Measurements from ENCODE around the gene MFAP3. TPM values are rescaled to one million over a fixed set of nuclear protein-coding genes. Genes with fewer than 3 reads are reported as not detected.
"Not testable (repeated sequence)": the region's sequence is repeated elsewhere in the genome, so short reads cannot be mapped to it uniquely, and the experiment has no call there.

Gene MFAP3
- polyA plus RNA-seq, 1 donor (not counting 4 experiments of a cell fraction or from before 2014, with no cell fraction given): 43.4 TPM

- no peaks in the 10 kb centered on the region for H3K9me3 ChIP-seq (ENCODE audit: control insufficient read depth, low read depth, low read length)
- no peaks in the 10 kb centered on the region for H4K20me1 ChIP-seq (ENCODE audit: control insufficient read depth, extremely low read depth, insufficient read depth, low read length)
- TF ChIP-seq EZH2 (IDR thresholded peaks at IDR 0.05; ENCODE audit: low read length) (no peak), CTCF (optimal IDR thresholded peaks at IDR 0.05 in 1 of 3, IDR thresholded peaks at IDR 0.05 in 1 of 3, conservative IDR thresholded peaks at IDR 0.05 in 1 of 3; ENCODE audit: extremely low read depth in 1 of 3, insufficient read depth in 2 of 3, low read length in 3 of 3) (no peak)
- DNase-seq (ENCODE audit: low read depth, low spot score) (no peak), FAIRE-seq (no peak)
- H3K9me1 ChIP-seq (ENCODE audit: control insufficient read depth, extremely low read depth, insufficient read depth, low read length): no peaks in the 10 kb centered on the region
- no peak overlapping the region for H2AFZ ChIP-seq (ENCODE audit: control insufficient read depth, low read length)
- H3K27me3 ChIP-seq (ENCODE audit: control insufficient read depth, extremely low read depth, insufficient read depth, low read length): no peaks in the 10 kb centered on the region
- dilution Hi-C loops (cut with MboI; ENCODE audit: extremely low pct_ligation_motif_present, low sequenced_read_pairs): loop anchor here (25.0 kb wide), 1 partner anchor 349 kb away; no protein-coding TSS in a partner anchor
- no peaks in the 10 kb centered on the region for H3K4me1 ChIP-seq (ENCODE audit: control insufficient read depth, extremely low read depth, insufficient read depth, low read length)
- no peak overlapping the region for H3K4me3 ChIP-seq (ENCODE audit: control insufficient read depth in 2 of 3, extremely low read depth in 1 of 3, insufficient read depth in 2 of 3, low read depth in 1 of 3, low read length in 3 of 3)
- no peak overlapping the region for H3K27ac ChIP-seq (ENCODE audit: control insufficient read depth, insufficient read depth, low read length)
- H3K36me3 ChIP-seq (ENCODE audit: control insufficient read depth in 2 of 2, extremely low read depth in 1 of 2, insufficient read depth in 2 of 2, low read length in 2 of 2): no peaks in the 10 kb centered on the region
- no peaks in the 10 kb centered on the region for H3K79me2 ChIP-seq (ENCODE audit: control insufficient read depth, insufficient read depth, low read length)
- H3K9ac ChIP-seq (ENCODE audit: control insufficient read depth, extremely low read depth, insufficient read depth, low read length): no peak overlapping the region
- no peak overlapping the region for H3K4me2 ChIP-seq (ENCODE audit: control insufficient read depth, extremely low read depth, insufficient read depth, low read depth, low read length)
Measured at GRCh38 chr5:154063372-154063771, 24.6 kb downstream of the MFAP3 start.

GRCh38 chr5:154065971-154066370 lies 27.2 kb downstream of the MFAP3 start:
- DNase-seq (ENCODE audit: low read depth, low spot score) (no peak), FAIRE-seq (no peak)
- no peak overlapping the region for H3K9ac ChIP-seq (ENCODE audit: control insufficient read depth, extremely low read depth, insufficient read depth, low read length)
- no peak overlapping the region for H2AFZ ChIP-seq (ENCODE audit: control insufficient read depth, low read length)
- H3K4me3 ChIP-seq (ENCODE audit: control insufficient read depth in 2 of 3, extremely low read depth in 1 of 3, insufficient read depth in 2 of 3, low read depth in 1 of 3, low read length in 3 of 3): no peak overlapping the region
- no peaks in the 10 kb centered on the region for H3K79me2 ChIP-seq (ENCODE audit: control insufficient read depth, insufficient read depth, low read length)
- no peaks in the 10 kb centered on the region for H3K9me3 ChIP-seq (ENCODE audit: control insufficient read depth, low read depth, low read length)
- H3K36me3 ChIP-seq (ENCODE audit: control insufficient read depth in 2 of 2, extremely low read depth in 1 of 2, insufficient read depth in 2 of 2, low read length in 2 of 2): no peaks in the 10 kb centered on the region
- no peak overlapping the region for H3K27ac ChIP-seq (ENCODE audit: control insufficient read depth, insufficient read depth, low read length)
- TF ChIP-seq EZH2 (IDR thresholded peaks at IDR 0.05; ENCODE audit: low read length) (no peak), CTCF (optimal IDR thresholded peaks at IDR 0.05 in 1 of 3, IDR thresholded peaks at IDR 0.05 in 1 of 3, conservative IDR thresholded peaks at IDR 0.05 in 1 of 3; ENCODE audit: extremely low read depth in 1 of 3, insufficient read depth in 2 of 3, low read length in 3 of 3) (no peak)
- no peak overlapping the region for H3K4me2 ChIP-seq (ENCODE audit: control insufficient read depth, extremely low read depth, insufficient read depth, low read depth, low read length)
- dilution Hi-C loops (cut with MboI; ENCODE audit: extremely low pct_ligation_motif_present, low sequenced_read_pairs): loop anchor here (25.0 kb wide), 1 partner anchor 346 kb away; no protein-coding TSS in a partner anchor
- H3K9me1 ChIP-seq (ENCODE audit: control insufficient read depth, extremely low read depth, insufficient read depth, low read length): no peaks in the 10 kb centered on the region
- no peaks in the 10 kb centered on the region for H4K20me1 ChIP-seq (ENCODE audit: control insufficient read depth, extremely low read depth, insufficient read depth, low read length)
- H3K4me1 ChIP-seq (ENCODE audit: control insufficient read depth, extremely low read depth, insufficient read depth, low read length): no peaks in the 10 kb centered on the region
- no peaks in the 10 kb centered on the region for H3K27me3 ChIP-seq (ENCODE audit: control insufficient read depth, extremely low read depth, insufficient read depth, low read length)

GRCh38 chr5:154069854-154070253 lies 31.1 kb downstream of the MFAP3 start:
- H3K4me2 ChIP-seq (ENCODE audit: control insufficient read depth, extremely low read depth, insufficient read depth, low read depth, low read length); H3K4me1 ChIP-seq (ENCODE audit: control insufficient read depth, extremely low read depth, insufficient read depth, low read length); FAIRE-seq; H3K4me3 ChIP-seq (ENCODE audit: control insufficient read depth in 2 of 3, extremely low read depth in 1 of 3, insufficient read depth in 2 of 3, low read depth in 1 of 3, low read length in 3 of 3); H4K20me1 ChIP-seq (ENCODE audit: control insufficient read depth, extremely low read depth, insufficient read depth, low read length); H3K36me3 ChIP-seq (ENCODE audit: control insufficient read depth in 2 of 2, extremely low read depth in 1 of 2, insufficient read depth in 2 of 2, low read length in 2 of 2); H3K9me1 ChIP-seq (ENCODE audit: control insufficient read depth, extremely low read depth, insufficient read depth, low read length); H3K27ac ChIP-seq (ENCODE audit: control insufficient read depth, insufficient read depth, low read length); H3K27me3 ChIP-seq (ENCODE audit: control insufficient read depth, extremely low read depth, insufficient read depth, low read length); H3K79me2 ChIP-seq (ENCODE audit: control insufficient read depth, insufficient read depth, low read length); H3K9me3 ChIP-seq (ENCODE audit: control insufficient read depth, low read depth, low read length); H2AFZ ChIP-seq (ENCODE audit: control insufficient read depth, low read length); DNase-seq (ENCODE audit: low read depth, low spot score); H3K9ac ChIP-seq (ENCODE audit: control insufficient read depth, extremely low read depth, insufficient read depth, low read length): not testable (repeated sequence)
- dilution Hi-C loops (cut with MboI; ENCODE audit: extremely low pct_ligation_motif_present, low sequenced_read_pairs): loop anchor here (25.0 kb wide), 1 partner anchor 342 kb away; no protein-coding TSS in a partner anchor
